Liver (tissue), 3 donors: Measurements from ENCODE around the gene ADRM1.

Experiments used
- JUND ChIP-seq, 2 donors: IDR thresholded peaks; 2 replicates each; pipeline ENCODE4 v1.6.1; 2016; ENCODE audit warnings: antibody characterized with exemption in 2 of 2
- TF ChIP-seq, protein P1 (sequence below): fragments of 150-350 bp; IDR thresholded peaks from 2 replicates; pipeline ENCODE4 v1.5.1; 2017; ENCODE audit warnings: improper control_type of control experiment, low read depth, low read length; ENCODE audit not compliant: missing input control
- TF ChIP-seq, protein P2 (sequence below): IDR thresholded peaks from 2 replicates; pipeline ENCODE4 v1.6.1; 2016; ENCODE audit warnings: antibody characterized with exemption
- donor health status: healthy.
- donor health status: healthy.

DNA sequence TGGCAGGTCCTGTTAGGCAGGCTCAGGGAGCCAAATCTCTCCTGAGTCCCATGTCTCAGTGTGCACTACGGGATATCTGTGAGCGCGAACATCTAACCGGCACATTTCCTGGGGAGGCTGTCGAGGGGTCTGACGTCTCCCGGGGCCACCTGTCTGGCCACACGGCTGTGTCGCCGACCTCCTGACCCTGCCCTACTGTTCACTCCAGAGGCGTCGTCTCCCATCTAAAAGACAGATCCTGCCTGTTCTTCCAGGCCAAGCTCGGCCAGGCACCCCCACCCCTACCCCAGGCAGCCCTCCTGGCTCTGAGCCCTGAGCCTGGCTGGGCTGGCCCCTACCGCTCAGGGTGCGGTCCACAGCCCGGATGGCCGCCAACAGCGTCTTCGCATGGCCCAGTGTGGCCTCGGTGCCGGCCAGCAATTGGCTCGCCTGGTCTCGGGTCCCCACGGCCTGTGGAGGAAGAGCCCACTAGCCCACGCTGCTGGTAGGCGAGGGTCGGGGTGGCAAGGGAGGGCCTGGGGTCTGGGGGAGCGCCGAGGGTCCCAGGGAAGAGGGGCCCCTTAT lies 16.6 kb downstream of the ADRM1 start:
- TF ChIP-seq, protein P1, sequence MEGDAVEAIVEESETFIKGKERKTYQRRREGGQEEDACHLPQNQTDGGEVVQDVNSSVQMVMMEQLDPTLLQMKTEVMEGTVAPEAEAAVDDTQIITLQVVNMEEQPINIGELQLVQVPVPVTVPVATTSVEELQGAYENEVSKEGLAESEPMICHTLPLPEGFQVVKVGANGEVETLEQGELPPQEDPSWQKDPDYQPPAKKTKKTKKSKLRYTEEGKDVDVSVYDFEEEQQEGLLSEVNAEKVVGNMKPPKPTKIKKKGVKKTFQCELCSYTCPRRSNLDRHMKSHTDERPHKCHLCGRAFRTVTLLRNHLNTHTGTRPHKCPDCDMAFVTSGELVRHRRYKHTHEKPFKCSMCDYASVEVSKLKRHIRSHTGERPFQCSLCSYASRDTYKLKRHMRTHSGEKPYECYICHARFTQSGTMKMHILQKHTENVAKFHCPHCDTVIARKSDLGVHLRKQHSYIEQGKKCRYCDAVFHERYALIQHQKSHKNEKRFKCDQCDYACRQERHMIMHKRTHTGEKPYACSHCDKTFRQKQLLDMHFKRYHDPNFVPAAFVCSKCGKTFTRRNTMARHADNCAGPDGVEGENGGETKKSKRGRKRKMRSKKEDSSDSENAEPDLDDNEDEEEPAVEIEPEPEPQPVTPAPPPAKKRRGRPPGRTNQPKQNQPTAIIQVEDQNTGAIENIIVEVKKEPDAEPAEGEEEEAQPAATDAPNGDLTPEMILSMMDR = no peak
- TF ChIP-seq, protein P2, sequence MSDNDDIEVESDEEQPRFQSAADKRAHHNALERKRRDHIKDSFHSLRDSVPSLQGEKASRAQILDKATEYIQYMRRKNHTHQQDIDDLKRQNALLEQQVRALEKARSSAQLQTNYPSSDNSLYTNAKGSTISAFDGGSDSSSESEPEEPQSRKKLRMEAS = no peak
- TF ChIP-seq JUND (IDR thresholded peaks at IDR 0.05) = no peak
